ACC112 (cell line): Measurements from ENCODE around the gene CYP4Z1.
"Not testable (repeated sequence)": the region's sequence is repeated elsewhere in the genome, so short reads cannot be mapped to it uniquely, and the experiment has no call there.

Experiments
- H2AFZ ChIP-seq: fragments of 200-600 bp; sonication (generic); one replicate; pipeline ENCODE4 v1.6.0; 2017; ENCODE audit warnings: antibody characterized with exemption, low read length; ENCODE audit not compliant: unreplicated experiment
- H3K27ac ChIP-seq: fragments of 200-600 bp; sonication (generic); 2 replicates; pipeline ENCODE4 v1.5.1; 2014; ENCODE audit warnings: low read depth, mild to moderate bottlenecking, antibody characterized with exemption, low read length, moderate library complexity
- H3K27me3 ChIP-seq: fragments of 200-600 bp; sonication (generic); 2 replicates; pipeline ENCODE4 v1.6.1; 2014; ENCODE audit warnings: mild to moderate bottlenecking, antibody characterized with exemption, low read length, moderate library complexity, mixed read lengths; ENCODE audit not compliant: insufficient read depth
- H3K36me3 ChIP-seq: fragments of 200-600 bp; sonication (generic); 2 replicates; pipeline ENCODE4 v1.6.1; 2016; ENCODE audit warnings: mild to moderate bottlenecking, antibody characterized with exemption, low read length, moderate library complexity, mixed read lengths; ENCODE audit not compliant: insufficient read depth
- H3K4me1 ChIP-seq: fragments of 200-600 bp; sonication (generic); one replicate; pipeline ENCODE4 v1.6.1; 2016; ENCODE audit warnings: low read length, mixed read lengths; ENCODE audit not compliant: insufficient read depth, unreplicated experiment, control insufficient read depth
- H3K4me3 ChIP-seq: fragments of 200-600 bp; sonication (generic); 2 replicates; pipeline ENCODE4 v1.5.1; 2014; ENCODE audit warnings: mild to moderate bottlenecking, low read depth, low read length
- H3K79me2 ChIP-seq: fragments of 200-600 bp; sonication (generic); one replicate; pipeline ENCODE4 v1.6.0; 2016; ENCODE audit warnings: low read length; ENCODE audit not compliant: control insufficient read depth, unreplicated experiment, insufficient read depth

The CYP4Z1 gene

GRCh38 chr1:47126997-47127396, 60.0 kb downstream of the CYP4Z1 start:
- H3K27ac ChIP-seq, H3K36me3 ChIP-seq, H2AFZ ChIP-seq, H3K27me3 ChIP-seq, H3K4me1 ChIP-seq, H3K79me2 ChIP-seq, H3K4me3 ChIP-seq: not testable (repeated sequence)

- H3K4me1 ChIP-seq: no peaks in the 10 kb centered on the region
- no peaks in the 10 kb centered on the region for H3K79me2 ChIP-seq
- no peak overlapping the region for H3K27ac ChIP-seq
- no peak overlapping the region for H2AFZ ChIP-seq
- no peaks in the 10 kb centered on the region for H3K36me3 ChIP-seq
- H3K27me3 ChIP-seq: no peaks in the 10 kb centered on the region
- no peak overlapping the region for H3K4me3 ChIP-seq
These were observed 61.2 kb downstream of the CYP4Z1 start for GRCh38 chr1:47128221-47128620.

GRCh38 chr1:47128854-47129253, 61.8 kb downstream of the CYP4Z1 start:
- H3K27me3 ChIP-seq, H3K4me3 ChIP-seq, H3K79me2 ChIP-seq, H2AFZ ChIP-seq, H3K27ac ChIP-seq, H3K4me1 ChIP-seq, H3K36me3 ChIP-seq: not testable (repeated sequence)

GRCh38 chr1:47129489-47130230, 62.6 kb downstream of the CYP4Z1 start:
- not testable (repeated sequence) for H2AFZ ChIP-seq, H3K36me3 ChIP-seq, H3K4me3 ChIP-seq, H3K27me3 ChIP-seq, H3K27ac ChIP-seq, H3K79me2 ChIP-seq, H3K4me1 ChIP-seq

- not testable (repeated sequence) for H3K4me3 ChIP-seq, H3K4me1 ChIP-seq, H2AFZ ChIP-seq, H3K36me3 ChIP-seq, H3K27ac ChIP-seq, H3K27me3 ChIP-seq, H3K79me2 ChIP-seq
These were observed 65.6 kb downstream of the CYP4Z1 start for GRCh38 chr1:47132665-47133064.

GRCh38 chr1:47137198-47137597, 70.2 kb downstream of the CYP4Z1 start, which contains the start of gene CYP4A22:
Gene CYP4A22, plus strand, starts transcription at chr1:47137441. Its CDS starts 45 bp downstream, at chr1:47137486.
- H3K27me3 ChIP-seq: no peaks in the 10 kb centered on the region
- no peak within 1 kb of the TSS for H3K4me3 ChIP-seq
- no peaks in the 10 kb centered on the region for H3K36me3 ChIP-seq
- H3K4me1 ChIP-seq: no peaks in the 10 kb centered on the region
- H3K79me2 ChIP-seq: no peaks in the 10 kb centered on the region
- no peak within 1 kb of the TSS for H3K27ac ChIP-seq
- H2AFZ ChIP-seq: no peak within 1 kb of the TSS

GRCh38 chr1:47137925-47138615, 71.0 kb downstream of the CYP4Z1 start:
- Histone ChIP-seq H3K27me3 (no peaks in the 10 kb centered on the region), H3K4me3 (no peak overlapping the region), H3K4me1 (no peaks in the 10 kb centered on the region), H3K27ac (no peak overlapping the region), H3K36me3 (no peaks in the 10 kb centered on the region), H2AFZ (no peak overlapping the region), H3K79me2 (no peaks in the 10 kb centered on the region)

- not testable (repeated sequence) for H3K79me2 ChIP-seq, H3K27me3 ChIP-seq, H2AFZ ChIP-seq, H3K27ac ChIP-seq, H3K36me3 ChIP-seq, H3K4me3 ChIP-seq, H3K4me1 ChIP-seq
These were observed 73.3 kb downstream of the CYP4Z1 start for GRCh38 chr1:47140358-47140757.

GRCh38 chr1:47143654-47144053, 76.6 kb downstream of the CYP4Z1 start:
- not testable (repeated sequence) for H3K36me3 ChIP-seq, H3K79me2 ChIP-seq, H2AFZ ChIP-seq, H3K4me3 ChIP-seq, H3K27ac ChIP-seq, H3K27me3 ChIP-seq, H3K4me1 ChIP-seq

GRCh38 chr1:47146495-47146894, 79.5 kb downstream of the CYP4Z1 start:
- not testable (repeated sequence) for H3K4me1 ChIP-seq, H3K27me3 ChIP-seq, H2AFZ ChIP-seq, H3K36me3 ChIP-seq, H3K27ac ChIP-seq, H3K79me2 ChIP-seq, H3K4me3 ChIP-seq
